Adrenal gland (tissue), 12 donors: ENCODE data around the gene ARHGAP22. TPM values are rescaled to one million over a fixed set of nuclear protein-coding genes. Genes with fewer than 3 reads are reported as not detected.
"Not testable (repeated sequence)": the region's sequence is repeated elsewhere in the genome, so short reads cannot be mapped to it uniquely, and the experiment has no call there.

Experiments used
- DNase-seq, 7 donors: peaks; one replicate each; pipeline ENCODE4 v3.0.0-alpha.2; 2019 to 2020
- H3K27ac ChIP-seq, 5 donors: fragments of 200-600 bp; sonication (generic) in 4 of 5; 1 replicate in 3 of 5; 2 replicates in 2 of 5; pipeline versions ENCODE4 v1.5.1 to v1.8.0; 2016 to 2020; ENCODE audit warnings: mild to moderate bottlenecking in 1 of 5
- H3K27me3 ChIP-seq: fragments of 200-600 bp; 2 replicates; pipeline ENCODE4 v1.8.0; 2021
- H3K36me3 ChIP-seq, 2 donors: fragments of 200-600 bp; replicated peaks in 1 of 2; 1 replicate in 1 of 2; 2 replicates in 1 of 2; pipeline versions ENCODE4 v1.5.1 to v1.8.0; 2018 to 2022
- H3K4me1 ChIP-seq, 2 donors: fragments of 200-600 bp; replicated peaks in 1 of 2; 1 replicate in 1 of 2; 2 replicates in 1 of 2; pipeline versions ENCODE4 v1.5.1 to v1.8.0; 2018 to 2021
- H3K4me3 ChIP-seq, 4 donors: fragments of 200-600 bp; sonication (generic) in 3 of 4; one replicate each; pipeline ENCODE4 v1.5.1; 2016 to 2018
- H3K9me3 ChIP-seq, 3 donors: fragments of 200-600 bp; sonication (generic) in 1 of 3; replicated peaks in 1 of 3; 1 replicate in 2 of 3; 2 replicates in 1 of 3; pipeline versions ENCODE4 v1.5.1 to v1.8.0; 2016 to 2021
- CTCF ChIP-seq, 6 experiments: fragments of 450-650 bp in 4 of 6; fragments of 200-600 bp in 2 of 6; sonication (generic) in 1 of 6; IDR thresholded peaks; 1 replicate in 5 of 6; 2 replicates in 1 of 6; pipeline versions ENCODE4 v1.5.1 to v1.8.0; 2016 to 2021; ENCODE audit warnings: antibody characterized with exemption in 6 of 6, mild to moderate bottlenecking in 2 of 6, moderate library complexity in 1 of 6
- POLR2A ChIP-seq, 2 donors: fragments of 450-650 bp; IDR thresholded peaks; one replicate each; pipeline ENCODE4 v1.6.1; 2017; ENCODE audit warnings: antibody characterized with exemption in 2 of 2, mild to moderate bottlenecking in 2 of 2, moderate library complexity in 1 of 2
- WGBS, 4 donors: extraction: QIAGEN DNeasy Blood & Tissue Kit in 2 of 4; methylation state at CpG; one replicate each; pipeline versions ENCODE4 v1.1.5 to v1.1.7; 2013 to 2017; 5-methylcytosine and 5-hydroxymethylcytosine counted together
- intact Hi-C, 2 donors: fragments of 100-400 bp; cut with DNase I; formaldehyde crosslinking; loops; one replicate each; pipeline versions ENCODE4 v1.14.1 to v1.15.0; 2022 to 2023
- polyA plus RNA-seq, 3 donors: library from polyadenylated mRNA; stranded (reverse); fragments of 200-250 nt in 2 of 3; fragments of 350-450 nt in 1 of 3; fragmentation: Illumina TruSeq in 1 of 3; extraction: RNeasy Lipid Tissue Mini Kit (QIAGEN cat#74804) in 1 of 3; gene quantifications; one replicate each; pipeline ENCODE4 v1.2.3, GENCODE V29; 2013 to 2014
- total RNA-seq, 9 donors: library from RNA; depleted of rRNA in 4 of 9; stranded (reverse); fragments of >200 nt in 4 of 9; fragments of 120-200 nt in 1 of 9; fragmentation: NEBNext Ultra II Directional in 1 of 9; extraction: Animal tissue kit (Norgen Biotek cat#: 25700) in 1 of 9; gene quantifications; one replicate each; pipeline versions ENCODE4 v1.1.0 to v1.2.4, GENCODE V29; 2013 to 2023
- donor health status: healthy with polysubstance abuse.
- donor health status: Bipolar disorder and iron deficiency.
- donor health status: DM: yes; HTN: yes; CAD: no.
- donor health status: DM: no; HTN: no; CAD: no.
- donor health status: DM: no; HTN: no; CAD: no.
- donor health status: DM: yes; HTN: yes; CAD: no.

ARHGAP22 gene
- total and polyA plus RNA-seq, 12 donors: 0.91 to 11.6 (median 4.6) TPM

- H3K4me1 ChIP-seq: no peaks in the 10 kb centered on the region
- H3K4me3 ChIP-seq: no peak overlapping the region
- intact Hi-C loops: no loop called here
- no peaks in the 10 kb centered on the region for H3K9me3 ChIP-seq
- 93 to 95% (median 94%) methylated on average over 4 of the region's 4 CpGs for WGBS, 4 donors
- TF ChIP-seq POLR2A (IDR thresholded peaks at IDR 0.05): no peak
- TF ChIP-seq CTCF (IDR thresholded peaks at IDR 0.05): no peak
- H3K27ac ChIP-seq: no peak overlapping the region
- no peak for DNase-seq
- H3K27me3 ChIP-seq: no peaks in the 10 kb centered on the region
- H3K36me3 ChIP-seq: peaks cover 0 to 5% of the 10 kb centered on the region in 2 donors
These were observed 181.0 kb downstream of the ARHGAP22 start for GRCh38 chr10:48423884-48424283.

DNA sequence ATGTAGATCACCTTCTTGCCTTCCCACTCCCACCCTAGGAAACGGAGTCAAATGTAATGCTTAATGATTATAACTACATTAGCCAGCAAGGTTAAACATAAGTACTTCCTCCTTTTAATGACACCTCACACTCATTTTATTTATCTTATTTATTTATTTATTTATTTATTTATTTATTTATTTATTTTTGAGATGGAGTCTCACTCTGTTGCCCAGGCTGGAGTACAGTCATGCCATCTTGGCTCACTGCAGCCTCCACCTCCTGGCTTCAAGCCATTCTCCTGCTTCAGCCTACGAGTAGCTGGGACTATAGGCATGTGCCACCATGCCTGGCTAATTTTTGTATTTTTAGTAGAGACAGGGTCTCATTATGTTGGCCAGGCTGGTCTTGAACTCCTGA lies 183.0 kb downstream of the ARHGAP22 start:
- H3K27me3 ChIP-seq, H3K4me3 ChIP-seq, H3K27ac ChIP-seq, intact Hi-C loops, H3K9me3 ChIP-seq, H3K36me3 ChIP-seq, H3K4me1 ChIP-seq, DNase-seq: not testable (repeated sequence)
- WGBS, 4 donors: 95 to 96% (median 96%) methylated on average over 2 of the region's 2 CpGs

DNA sequence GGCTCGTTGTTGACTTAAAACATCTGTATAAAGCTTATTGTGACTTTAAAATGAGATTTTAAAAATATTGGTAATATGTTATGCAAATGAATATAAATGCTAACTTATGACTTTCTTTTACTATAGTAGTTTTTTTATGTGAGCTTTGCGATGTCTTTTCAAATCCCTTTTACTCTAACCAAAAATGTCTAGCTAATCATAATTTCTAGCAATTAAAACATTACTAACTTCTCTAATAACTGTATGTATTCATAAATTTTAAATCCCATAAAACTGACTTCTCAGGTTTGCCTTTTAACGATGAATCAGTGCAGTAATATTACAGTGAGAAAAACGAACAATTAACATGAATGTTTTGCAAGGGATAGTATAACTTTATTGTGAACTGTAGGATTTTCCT lies 185.2 kb downstream of the ARHGAP22 start:
- H3K27me3 ChIP-seq: no peaks in the 10 kb centered on the region
- H3K36me3 ChIP-seq: no peaks in the 10 kb centered on the region
- WGBS, 4 donors: 91 to 96% (median 94%) methylated on average over 4 of the region's 4 CpGs
- no peak overlapping the region for H3K4me3 ChIP-seq
- no peaks in the 10 kb centered on the region for H3K9me3 ChIP-seq
- H3K27ac ChIP-seq: no peak overlapping the region
- no peak for DNase-seq
- TF ChIP-seq CTCF (IDR thresholded peaks at IDR 0.05): no peak
- TF ChIP-seq POLR2A (IDR thresholded peaks at IDR 0.05): no peak
- H3K4me1 ChIP-seq: no peaks in the 10 kb centered on the region
- intact Hi-C loops: no loop called here

DNA sequence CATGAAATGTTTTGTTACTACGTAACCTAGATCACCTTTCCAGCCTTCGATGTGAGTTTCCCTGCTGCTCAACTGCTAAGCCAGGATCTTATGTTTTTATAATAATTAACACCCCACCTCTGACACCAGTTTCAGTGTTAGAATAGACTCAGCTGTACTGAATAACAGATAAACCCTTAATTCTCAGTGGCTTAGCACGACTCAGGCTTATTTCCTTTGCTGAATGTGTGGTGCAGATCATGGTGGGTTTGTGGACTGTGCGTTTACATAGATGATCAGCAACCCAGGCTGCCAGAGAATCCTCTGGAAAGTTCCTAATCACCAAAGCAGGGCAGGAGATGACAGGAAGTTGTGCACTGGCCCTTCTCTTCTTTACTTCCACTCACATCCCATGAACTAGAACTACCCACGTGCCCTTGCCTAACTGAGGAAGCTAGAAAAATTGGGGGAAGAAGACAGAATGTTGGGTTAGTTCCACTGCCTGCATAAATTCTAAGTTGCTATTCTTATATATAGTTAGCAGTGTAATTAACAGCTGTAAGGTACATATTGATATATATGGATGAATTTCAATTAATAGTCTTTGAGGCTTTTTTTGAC lies 186.6 kb downstream of the ARHGAP22 start:
- Histone ChIP-seq H3K4me1 (no peaks in the 10 kb centered on the region), H3K36me3 (no peaks in the 10 kb centered on the region), H3K9me3 (no peaks in the 10 kb centered on the region), H3K27me3 (no peaks in the 10 kb centered on the region), H3K27ac (no peak overlapping the region), H3K4me3 (no peak overlapping the region)
- intact Hi-C loops: no loop called here
- 84 to 88% (median 85%) methylated on average over 5 of the region's 5 CpGs for WGBS, 4 donors
- no peak for DNase-seq
- TF ChIP-seq POLR2A (IDR thresholded peaks at IDR 0.05) (no peak), CTCF (IDR thresholded peaks at IDR 0.05) (no peak)

- Histone ChIP-seq H3K27me3 (no peaks in the 10 kb centered on the region), H3K4me1 (no peaks in the 10 kb centered on the region), H3K27ac (no peak overlapping the region), H3K4me3 (no peak overlapping the region), H3K9me3 (peaks cover 0 to 2% (median 0%) of the 10 kb centered on the region in 3 donors), H3K36me3 (no peaks in the 10 kb centered on the region)
- intact Hi-C loops: no loop called here
- DNase-seq: no peak
- 100% methylated on average over 1 of the region's 1 CpG for WGBS, 4 donors
- TF ChIP-seq POLR2A (IDR thresholded peaks at IDR 0.05) (no peak), CTCF (IDR thresholded peaks at IDR 0.05) (no peak)
These were observed 187.5 kb downstream of the ARHGAP22 start for GRCh38 chr10:48417374-48417773.
